ENCODE data around the gene LRRC8C.

- no peak for TF ChIP-seq EZH2 (IDR thresholded peaks at IDR 0.05; ENCODE audit: insufficient read depth, poor library complexity, severe bottlenecking)
- TF ChIP-seq EZH2phosphoT487 (IDR thresholded peaks at IDR 0.05; ENCODE audit: insufficient read depth, low read depth), result no peak
Measured at GRCh38 chr1:89690595-89690994, 57.7 kb downstream of the LRRC8C start.
